HG02885 (cell line): ENCODE results near the gene CAMK2A.

ENCODE experiments used
- ATAC-seq: cut with Tn5 transposase; IDR thresholded peaks from one replicate; pipeline ENCODE4 v1.9.1; 2021; ENCODE audit warnings: mild to moderate bottlenecking; ENCODE audit not compliant: unreplicated experiment, poor library complexity

Gene CAMK2A

DNA sequence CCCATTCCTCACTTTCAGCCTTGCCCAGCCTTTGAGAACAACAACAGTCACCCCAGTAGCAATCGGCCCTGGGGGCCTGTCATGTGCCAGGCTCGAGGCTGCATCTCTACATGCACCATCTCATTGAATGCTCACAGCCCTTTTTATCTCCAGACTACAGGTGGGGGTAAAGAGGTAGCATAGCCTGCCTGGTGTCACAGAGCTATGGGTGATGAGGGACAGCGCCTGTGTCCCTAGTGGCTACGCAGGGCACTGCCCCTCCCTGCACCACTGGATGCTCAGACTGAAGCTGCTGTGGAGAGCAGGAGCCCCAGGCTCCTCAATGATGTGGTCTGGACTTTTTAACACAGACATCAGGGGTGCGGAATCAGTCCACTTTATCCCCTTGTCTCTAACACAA is 2.8 kb downstream of the CAMK2A start:
- ATAC-seq = no peak

DNA sequence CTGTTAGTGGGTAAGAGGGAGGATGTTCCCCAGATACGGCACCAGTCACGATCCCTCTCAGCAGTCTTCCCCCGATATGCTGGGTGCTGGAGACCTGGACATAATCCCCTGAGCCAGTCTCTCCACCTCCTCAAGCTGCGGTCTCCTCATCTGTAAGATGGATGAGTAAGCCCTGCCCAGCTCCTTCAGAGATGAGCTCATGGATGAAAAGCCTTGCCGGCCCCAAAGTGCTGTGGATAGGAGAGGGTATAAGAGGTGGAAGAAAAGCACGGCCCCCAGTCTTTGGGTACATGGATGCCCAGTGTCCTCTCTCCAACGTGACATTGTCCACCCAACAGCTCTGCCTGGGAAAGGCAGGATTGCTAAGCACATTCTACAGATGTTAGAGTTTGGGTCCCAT is 4.5 kb downstream of the CAMK2A start:
- no peak for ATAC-seq

DNA sequence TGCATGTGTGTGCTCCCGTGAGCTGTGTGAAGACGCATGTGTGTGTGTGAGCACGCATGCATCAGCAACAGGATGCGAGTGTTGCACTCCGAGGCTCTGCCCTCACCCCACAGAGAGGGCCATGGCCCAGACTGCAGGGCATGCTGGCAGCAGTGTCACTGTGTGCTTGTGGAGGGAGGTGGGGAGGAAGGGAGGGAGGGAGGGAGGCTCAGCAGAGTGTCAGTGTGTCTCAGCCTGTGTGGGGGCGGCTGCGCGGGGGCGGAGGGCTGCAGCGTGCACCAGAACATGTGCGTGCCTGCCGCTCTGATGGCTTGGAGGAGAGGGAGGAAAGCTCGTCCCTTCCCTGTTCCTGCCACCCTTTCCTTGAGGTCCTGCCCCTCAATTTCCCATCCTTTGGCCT is 5.3 kb downstream of the CAMK2A start:
- no peak for ATAC-seq

DNA sequence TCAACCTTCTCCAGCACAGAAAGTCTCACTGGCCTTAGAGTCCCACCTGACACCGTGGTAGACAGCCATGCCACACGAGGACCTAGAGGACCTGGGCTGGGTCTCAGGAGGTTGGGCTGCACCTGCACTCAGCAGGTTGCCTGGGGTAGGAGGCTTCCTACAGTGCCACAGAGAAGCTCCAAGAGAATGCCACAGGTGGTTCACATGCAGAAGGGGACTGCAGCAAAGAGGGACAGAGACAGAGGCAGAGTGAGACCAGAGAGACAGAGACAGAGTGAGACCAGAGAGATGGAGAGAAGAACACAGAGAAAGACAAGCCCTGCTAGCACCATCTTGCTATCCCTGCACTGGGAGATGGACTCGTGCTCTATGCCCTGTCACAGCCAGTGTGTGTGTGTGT is 5.7 kb downstream of the CAMK2A start:
- ATAC-seq = no peak

DNA sequence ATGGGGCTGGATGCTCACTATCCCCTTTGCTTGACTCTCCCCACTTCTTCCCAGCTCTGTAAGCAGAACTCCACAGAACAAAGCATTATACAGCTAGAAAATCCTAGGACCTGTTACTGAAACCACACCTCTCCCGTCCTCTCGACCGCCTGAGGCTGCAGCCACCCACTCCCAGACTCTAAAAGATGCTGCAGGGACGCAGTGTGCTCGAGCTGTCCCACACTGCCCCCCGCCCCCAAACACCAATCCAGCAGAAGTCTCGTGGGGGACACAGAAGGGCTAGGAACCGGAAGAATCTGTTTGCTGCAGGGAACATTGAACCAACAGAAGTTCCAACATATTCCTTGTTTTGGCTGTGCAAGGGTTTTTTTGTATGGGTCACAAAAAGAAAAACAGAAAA is 7.6 kb downstream of the CAMK2A start:
- ATAC-seq = no peak

DNA sequence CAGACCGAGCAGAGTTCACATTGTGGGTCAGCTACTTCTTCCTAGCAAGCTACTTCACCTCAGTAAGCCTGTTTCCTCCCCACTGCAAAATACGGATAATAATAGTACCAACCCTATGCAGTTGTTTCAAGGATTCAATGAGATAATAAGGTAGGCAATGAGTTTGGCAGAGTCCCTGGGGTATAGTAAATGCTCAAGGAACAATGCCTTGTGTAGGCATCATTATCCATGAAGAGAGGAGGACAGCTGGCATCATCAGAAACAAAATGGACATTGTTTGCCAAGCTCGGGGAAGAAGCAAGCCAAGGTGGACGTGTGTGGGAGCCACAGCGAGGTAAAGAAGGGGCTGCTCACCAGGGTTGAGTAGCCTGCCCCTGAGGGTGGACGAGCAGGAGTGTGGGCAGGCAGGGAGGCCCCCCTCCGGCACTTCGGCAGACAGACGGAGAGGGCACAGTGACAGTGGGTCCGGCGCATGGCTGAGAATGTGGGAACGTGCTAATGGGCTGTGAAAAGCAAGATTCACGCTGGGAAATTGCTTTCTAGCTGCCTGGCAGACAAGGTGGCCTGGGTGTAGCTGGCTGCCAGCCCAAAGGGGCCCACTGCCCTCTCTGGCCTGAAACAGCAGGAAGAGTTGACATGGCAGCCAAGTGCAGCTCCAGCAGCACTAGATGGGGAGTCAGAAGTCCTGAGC is 10.1 kb downstream of the CAMK2A start:
- no peak for ATAC-seq

DNA sequence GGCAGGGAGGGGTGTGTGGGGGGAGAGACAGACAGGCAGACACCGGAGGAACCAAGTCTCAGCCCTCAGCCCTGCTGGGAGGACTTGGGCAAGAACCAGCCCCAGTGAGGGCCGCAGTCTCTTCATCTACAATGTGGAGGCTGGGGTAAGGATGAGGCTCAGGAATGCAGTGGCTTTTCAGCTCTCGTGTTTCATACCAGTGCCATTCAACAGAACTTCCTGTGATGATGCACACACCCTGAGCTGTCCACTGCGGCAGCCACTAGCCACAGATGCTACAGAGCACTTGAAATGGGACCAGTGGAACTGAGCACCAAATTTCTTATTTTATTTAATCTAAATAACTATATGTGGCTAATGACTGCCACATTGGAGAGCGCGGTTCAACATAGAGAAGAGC is 10.7 kb downstream of the CAMK2A start:
- ATAC-seq = no peak

DNA sequence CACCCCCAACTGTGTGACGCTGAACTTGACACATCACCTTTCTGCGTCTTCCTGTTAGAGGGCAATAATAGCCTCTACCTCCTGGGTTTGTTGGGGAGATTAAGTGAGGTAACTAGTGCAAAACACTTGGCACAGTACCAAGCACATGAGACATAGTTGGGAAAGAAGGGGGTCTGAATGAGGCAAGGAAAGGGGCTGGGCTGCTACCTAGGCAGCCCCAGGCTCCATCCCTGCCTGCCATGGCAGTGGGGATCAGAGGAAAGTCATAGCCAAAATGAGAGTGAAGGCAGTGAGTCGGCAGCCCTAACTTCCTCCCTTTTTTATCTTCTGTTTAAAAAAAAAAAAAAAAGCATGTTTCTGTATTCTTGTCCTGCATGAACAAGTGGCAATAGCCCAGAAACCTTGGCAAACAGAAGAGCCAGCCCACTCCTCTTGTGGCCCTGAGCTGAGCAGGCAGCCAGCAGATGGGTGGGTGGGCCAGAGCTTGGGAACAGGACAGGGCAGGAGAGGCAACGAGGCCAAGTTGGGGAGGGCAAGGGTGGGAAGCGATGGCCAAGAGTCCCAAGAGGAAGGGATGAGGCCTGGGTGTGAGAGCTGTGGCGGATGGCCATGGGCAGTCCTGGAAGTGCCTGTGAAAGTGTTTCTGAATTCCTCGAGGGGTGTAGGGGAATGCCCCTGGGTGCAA is 11.4 kb downstream of the CAMK2A start:
- ATAC-seq = no peak

DNA sequence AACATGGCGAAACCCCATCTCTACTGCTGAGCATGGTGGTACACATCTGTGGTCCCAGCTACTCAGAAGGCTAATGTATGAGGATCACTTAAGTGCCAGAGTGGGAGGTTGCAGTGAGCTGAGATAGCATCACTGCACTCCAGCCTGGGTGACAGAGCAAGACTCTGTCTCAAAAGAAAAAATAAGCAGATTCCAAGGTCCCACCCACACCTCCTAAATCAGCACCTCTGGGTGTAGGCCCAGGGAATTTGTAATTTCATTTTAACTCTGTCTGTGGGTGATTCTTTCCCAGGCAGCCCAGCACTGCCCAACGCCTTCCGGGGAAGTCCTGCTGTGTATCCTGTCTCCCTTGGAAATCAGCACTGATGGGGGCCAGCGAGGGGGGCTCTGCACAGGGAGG is 12.5 kb downstream of the CAMK2A start:
- no peak for ATAC-seq

DNA sequence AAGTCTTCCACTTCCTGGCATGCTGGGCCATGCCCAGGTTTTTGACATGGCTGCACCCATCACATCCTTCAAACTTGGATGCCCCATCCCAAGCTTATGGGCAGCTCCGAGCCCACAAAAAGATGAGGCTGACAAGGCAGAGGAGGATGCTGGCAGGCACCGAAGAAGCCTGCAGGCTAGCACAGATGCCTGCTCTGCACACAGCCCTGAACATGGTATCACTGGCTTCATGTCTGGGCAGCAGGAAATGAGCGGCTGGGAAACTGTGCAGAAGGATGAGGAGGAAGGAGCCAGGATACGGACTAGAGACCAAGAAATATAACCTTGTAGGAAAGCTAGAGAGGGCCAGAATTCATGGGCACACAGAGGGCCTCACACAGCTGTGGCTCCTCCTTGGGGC is 14.8 kb downstream of the CAMK2A start:
- no peak for ATAC-seq

DNA sequence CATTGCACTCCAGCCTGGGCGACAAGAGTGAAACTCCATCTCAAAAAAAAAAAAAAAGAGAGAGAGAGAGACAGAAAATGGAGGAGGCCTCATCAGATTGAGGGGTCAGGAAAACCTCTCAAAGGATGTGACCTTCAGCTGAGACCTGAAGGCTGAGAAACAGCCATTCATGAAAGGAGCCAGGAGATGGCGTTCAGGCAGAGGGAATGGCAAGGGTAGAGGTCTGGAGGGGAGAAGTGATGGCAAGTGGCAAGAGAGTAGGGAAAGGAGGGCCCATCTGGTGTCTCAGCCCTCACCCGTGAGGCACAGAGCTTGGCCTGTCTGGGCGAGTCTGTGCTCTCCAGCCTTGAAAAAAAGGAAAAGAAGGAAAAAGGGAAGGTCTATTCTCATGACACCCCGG is 17.0 kb downstream of the CAMK2A start:
- no peak for ATAC-seq

DNA sequence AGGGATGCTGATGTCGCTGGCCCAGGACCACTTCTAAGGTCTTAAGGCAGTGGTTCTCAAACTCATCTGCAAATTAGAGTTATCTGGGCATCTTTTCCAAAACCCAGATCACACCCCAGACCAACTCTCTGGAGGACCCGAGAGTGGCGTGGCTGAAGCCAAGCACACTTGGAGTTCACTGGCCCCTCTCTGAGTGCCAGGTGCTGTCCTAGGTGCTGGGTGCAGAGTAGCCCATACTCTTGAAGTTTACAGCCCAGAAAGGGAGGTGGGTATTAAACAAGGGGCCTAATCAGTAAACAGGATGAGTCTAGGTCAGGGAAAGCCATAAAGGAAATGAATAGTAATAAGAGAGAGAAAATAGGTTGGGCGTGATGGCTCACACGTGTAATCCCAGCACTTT is 17.6 kb downstream of the CAMK2A start:
- ATAC-seq = no peak

DNA sequence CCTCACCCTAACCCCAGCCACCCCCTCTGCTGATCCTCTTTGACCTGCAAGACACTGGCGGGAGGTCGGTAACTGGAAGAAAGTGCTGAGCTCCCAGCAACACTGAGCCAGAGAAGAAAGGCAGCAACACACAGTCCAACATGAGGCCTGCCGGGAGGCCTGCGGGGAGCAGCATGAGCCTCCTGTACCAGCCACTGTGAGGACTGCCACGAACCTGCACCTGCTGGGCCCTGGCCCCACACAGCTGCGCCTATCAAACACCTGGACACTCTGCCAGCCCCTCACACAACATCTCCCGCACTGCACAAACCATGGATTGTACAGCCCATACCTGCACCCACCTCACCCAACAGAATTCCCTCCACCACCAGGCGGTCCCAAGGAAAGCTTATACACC is 18.3 kb downstream of the CAMK2A start:
- ATAC-seq = no peak

DNA sequence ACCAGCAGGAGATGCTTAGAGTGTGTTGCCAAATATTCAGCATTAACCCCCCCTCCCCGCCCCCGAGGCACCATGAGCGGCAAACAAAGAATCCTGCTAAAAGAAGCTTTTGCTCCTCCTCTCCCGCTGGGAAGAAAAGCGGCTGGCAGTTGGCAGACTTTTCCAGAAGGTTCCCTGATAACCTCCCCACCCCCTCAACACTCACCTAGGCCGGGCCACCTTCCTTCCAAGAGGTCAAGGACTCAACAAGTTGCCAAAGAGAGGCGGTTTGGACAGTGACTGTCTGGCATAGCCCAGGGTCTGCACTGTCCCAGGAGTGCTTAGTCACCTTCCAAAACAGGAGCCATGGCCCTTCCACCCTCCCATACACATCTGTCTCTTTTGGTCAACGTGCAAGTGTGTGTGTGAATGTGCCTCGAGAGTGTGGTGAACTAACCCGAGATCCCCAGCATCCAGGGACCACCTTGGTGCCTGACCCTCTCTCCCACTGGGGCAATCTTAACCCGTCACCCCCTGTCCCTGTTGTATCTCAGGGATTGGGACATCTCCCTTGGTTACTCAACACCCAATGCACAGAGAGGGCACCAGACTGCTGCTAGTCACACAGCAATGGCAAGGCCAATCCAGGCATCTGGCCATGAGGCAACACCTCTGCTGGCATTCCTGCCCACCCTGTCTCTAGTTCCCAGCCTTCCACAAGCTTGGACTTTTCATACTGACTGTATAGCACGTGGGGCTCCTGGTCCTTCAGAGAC is 18.9 kb downstream of the CAMK2A start:
- ATAC-seq = no peak

DNA sequence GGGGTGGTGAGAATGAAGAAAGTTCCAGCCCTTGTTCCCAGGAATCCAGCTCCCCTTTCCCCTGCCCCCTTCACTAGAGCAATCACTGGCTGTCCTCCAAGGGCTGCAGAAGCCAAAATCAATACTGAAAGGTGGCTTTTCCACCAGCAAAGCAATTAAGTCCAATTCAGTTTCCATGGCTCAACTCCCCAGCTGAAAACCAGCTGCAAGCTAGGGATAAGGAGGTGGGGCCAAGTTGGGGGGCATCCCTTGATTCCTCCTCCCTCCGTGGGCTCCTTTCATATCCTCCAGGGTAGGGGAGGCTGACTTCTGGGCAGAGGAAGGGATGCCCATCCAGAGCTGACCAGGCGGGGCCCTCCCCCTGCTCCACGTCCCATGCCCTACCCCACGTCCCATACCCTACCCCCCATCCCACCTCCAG is 22.7 kb downstream of the CAMK2A start:
- no peak for ATAC-seq

DNA sequence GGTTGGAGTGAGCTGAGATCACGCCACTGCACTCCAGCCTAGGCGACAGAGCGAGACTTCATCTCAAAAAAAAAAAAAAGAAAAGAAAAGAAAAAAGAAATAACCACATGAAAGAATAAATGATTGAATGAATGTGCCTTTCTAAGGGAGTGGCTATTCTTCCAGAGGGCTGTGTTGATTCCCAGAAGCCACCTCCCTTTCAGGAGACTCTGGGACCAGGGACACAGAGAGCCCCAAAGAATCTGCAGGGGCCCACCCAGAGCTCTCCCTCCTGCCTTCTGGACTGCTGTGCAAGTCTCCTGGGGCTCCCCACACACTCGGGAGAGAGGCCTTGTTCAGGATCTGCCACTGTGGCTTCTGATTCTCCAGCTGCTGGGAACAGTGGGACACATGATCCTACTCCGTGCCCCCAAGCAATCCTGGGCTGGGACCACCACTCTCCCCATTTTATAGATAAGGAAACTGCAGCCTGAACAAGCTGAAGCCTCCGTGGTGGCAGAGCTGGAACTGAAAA is 23.6 kb downstream of the CAMK2A start:
- ATAC-seq = no peak

DNA sequence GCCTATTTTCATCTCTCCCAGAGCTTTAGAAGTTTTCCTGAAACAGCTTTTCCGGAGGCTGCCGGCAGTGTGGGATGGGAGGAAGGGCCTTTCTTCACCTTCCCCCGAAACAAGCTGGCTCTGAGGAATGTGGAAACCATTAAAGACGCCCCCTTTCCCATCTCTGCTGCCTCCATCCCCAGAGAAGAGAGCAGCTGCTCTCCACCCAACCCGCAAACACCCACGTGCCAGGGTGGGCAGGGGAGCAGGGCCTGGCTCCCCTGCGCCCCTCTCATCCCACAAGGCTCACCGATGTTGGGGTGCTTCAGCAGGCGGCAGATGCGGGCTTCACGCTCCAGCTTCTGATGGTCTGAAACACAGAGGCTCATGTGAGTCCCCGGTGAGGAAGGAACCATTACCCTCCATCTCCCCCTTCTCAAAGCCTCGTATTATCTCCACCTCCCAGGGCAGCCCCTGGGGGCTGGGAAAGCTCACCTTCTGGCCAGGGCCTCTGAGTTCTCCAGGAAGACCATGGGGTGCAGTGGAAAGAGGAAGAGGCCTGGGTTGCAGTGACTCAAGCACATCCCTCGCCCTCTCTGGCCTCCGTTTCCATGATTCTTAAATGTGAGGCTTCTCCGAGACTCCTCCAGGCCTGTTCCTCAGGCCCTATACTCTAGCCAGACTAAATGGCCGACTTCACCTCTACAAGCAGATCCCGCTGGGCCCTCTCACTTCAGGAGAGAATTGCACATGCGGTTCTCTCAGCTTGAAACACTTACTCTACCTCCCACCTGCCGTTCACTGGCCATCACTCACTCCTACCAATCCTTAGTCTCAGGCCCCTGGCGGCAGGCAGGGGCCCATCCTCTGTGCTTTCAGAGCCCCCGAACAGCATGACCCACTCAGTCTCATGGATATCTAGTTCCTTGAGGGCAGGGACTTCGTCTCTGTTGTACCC is 24.6 kb downstream of the CAMK2A start:
- no peak for ATAC-seq

DNA sequence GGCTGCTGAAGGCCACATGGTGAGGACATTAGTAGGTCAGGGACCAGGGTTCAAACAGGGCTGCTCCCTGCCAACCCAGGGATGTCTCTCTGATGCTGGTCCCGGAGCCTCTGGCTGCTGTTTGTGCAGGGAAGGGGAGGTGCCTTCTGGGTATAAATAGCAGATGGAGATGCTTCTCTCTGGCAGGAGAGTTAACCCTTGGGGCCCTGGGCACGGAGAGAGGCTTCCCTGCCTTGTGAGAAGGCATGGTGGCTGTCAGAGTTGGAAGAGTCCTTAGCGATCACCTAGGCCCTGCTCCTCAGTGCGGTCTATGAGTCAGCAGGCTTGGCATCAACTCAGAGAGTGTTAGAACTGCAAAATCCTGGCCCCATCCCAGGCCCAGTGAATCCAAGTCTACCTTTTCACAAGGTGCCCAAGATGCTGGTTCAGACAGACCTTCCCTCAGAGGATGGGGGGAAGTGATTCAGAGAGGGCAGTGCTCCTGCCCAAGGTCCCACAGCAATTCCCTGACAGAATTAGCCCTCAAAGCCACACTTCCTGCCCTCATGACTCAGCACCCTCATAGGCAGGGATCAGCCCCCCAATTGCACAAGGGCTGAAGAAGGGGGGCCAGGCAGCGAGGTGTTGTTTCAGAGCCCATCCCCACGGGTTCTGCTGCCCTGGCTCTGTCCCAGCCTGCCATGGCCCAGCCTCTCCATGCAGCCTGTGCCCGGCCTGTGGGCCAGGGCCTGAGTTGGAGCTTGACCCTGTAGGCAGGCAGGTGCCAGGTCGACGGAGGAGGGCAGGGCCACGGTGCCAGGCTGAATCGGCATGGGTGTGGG is 25.6 kb downstream of the CAMK2A start:
- no peak for ATAC-seq

DNA sequence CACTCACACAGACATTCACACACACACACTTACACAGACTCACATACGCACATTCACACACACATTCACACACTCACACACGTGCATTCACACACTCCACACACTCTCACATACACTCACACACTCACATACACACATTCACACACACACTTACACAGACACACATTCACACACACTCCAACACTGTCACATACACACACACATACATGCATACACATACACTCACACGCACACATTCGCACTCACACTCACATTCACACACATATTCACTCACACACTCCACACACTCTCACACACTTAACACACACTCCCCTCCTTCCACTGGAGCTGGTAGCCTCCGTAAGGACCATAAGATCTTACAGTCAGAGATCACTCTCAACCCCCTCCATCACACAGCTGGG is 26.2 kb downstream of the CAMK2A start:
- no peak for ATAC-seq
